NCI-H1092 (cell line): Measurements from ENCODE around the gene KLF14.
A peak's percentile ranks its signal among the peaks of the same experiment; 100 is the strongest.
"Not testable (repeated sequence)": the region's sequence is repeated elsewhere in the genome, so short reads cannot be mapped to it uniquely, and the experiment has no call there.

Experiments used
- DNase-seq: peaks from one replicate; lab custom pipeline; 2025; lab: John Stamatoyannopoulos, UW

The KLF14 gene

DNA sequence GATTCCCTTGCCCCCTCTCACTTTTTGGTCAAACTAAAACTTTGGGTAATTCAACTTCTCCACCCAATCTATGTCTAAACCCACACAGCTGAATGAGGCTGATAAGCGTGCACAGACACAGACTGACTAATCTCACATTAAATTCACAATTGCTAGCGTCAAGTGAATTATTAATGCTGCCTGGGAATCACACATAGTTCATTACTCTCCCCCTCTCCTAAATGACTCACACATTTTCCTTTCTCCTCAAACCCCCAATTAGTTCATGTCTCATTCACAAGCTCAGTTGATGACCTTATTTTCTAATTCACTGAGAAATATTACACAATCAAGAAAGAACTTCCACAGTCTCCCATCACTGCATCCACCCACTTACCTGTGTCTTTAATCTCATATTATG is 14.5 kb downstream of the KLF14 start:
- no peak for DNase-seq

DNA sequence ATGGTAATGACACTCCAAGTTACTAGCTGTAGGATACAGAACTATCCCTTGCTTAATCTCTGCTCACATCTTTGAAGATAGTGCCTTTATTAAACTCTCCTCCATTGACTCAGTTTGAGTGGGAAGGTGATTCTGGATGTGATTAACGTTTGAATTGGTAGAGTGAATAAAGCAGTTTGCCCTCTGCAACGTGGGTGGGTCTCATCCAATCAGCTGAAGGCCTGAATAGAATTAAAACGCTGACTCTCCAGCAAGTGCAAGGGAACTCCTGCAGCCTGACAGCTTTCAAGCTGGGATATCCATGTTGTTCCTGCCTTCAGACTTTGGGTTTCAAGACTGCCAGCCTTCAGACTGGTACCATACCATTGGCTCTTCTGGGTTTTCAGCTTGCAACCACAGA is 21.6 kb downstream of the KLF14 start:
- no peak for DNase-seq

DNA sequence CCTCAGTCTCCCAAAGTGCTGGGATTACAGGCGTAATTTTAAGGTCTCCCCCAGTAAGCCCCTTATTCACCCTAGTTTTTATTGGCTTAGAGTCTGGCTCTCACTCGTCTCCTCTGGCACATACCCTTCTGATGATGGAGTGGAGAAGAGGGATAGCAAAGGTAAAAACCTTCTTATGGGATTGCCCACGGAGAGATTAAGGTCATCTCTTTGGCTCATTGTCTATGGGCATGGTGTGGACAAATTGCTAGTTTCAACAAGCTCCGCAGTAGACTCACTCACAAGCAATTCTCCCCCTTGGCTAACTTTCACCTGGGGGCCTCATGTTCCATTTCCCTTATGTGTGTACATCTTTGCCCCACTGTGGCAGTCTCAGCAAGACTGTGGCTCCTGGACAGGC is 25.2 kb downstream of the KLF14 start:
- no peak for DNase-seq

DNA sequence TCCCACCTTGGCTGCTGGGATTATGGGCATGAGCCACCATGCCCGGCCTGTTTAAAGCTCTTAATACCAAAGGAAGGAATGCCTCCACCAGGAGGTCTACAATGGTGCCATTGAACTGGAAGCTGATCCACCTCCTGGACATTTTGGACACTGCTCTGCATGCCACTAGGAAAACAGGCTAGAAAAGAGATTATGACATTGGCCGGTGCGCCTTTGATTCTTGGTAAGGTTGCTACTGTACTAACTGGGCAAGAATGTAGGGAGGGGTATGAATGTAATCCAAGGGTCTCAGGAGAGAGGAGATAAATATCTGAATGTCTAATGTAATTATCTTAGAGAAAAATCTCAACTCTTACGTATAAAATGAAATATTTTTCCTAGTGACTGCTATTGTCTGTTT is 26.0 kb downstream of the KLF14 start:
- DNase-seq = no peak

DNA sequence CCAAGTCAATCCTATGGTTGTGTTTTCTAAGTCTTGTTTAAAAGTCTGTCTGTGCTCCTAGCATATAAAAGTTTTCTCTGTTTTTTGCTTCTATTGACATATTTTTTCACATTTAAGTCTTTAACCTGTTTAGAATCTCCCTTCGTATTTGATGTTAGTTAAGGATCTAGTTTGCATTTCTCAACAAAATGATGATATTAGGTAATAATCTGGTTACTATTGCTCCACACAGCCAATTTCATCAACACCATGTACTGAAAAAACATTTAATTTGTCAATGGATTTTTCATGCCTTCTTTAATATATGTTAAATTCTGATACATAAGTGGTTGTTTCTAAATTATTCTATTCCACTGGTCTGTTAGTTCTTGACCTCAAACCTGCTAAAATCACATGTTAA is 30.2 kb downstream of the KLF14 start:
- no peak for DNase-seq

DNA sequence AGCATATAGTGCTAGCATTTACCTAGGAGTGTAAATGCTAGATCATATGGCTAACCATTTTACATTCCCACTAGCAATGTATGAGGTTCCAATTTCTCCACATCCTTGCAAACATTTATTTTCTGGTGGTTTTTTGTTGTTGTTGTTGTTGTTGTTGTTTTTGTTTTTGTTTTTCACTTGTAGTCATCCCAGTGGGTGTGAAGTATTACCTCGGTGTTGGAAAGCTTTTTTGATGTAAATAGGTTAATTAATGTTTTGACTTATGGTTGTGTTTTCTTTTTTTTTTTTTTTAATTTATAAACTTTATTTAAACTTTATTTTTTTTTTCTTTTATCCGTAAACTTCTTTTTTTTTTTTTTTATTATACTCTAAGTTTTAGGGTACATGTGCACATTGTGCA is 32.4 kb downstream of the KLF14 start:
- no peak for DNase-seq

DNA sequence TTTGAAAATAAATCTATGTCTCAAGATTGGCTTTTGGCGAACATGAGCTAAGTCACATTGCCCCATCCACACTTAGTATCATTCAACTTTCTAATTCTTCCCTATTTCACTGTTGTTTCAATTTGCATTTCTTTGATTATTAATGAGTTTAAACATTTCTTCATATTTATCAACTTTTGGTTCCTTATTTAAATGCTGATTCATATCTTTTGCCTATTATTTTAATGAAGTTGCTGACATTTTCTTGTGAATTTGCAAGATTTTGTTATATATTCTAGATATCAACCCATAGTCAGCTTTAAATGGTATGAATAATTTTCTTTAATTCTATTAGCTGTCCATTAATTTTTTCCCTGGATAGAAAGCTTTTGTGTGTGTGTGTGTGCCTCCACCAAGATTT is 33.2 kb downstream of the KLF14 start:
- no peak for DNase-seq

DNA sequence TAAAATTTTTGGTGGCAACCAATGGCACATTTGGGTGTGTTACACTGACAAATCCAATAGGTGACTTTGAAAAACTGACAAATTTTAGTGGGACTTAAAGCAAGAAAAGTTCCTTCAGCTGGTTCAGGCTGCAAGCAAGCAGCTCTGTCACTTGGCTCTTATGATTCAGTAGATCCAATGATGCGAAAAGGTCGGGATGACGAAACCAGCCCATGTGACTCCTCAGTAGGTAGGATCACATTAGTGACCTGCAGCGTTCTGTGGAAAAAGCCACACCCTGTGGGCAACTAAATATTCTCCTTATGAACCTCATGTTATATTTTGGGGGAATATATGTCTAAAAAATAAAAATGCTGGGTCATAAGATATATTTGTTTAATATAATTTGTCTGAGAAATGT is 34.3 kb downstream of the KLF14 start:
- no peak for DNase-seq

DNA sequence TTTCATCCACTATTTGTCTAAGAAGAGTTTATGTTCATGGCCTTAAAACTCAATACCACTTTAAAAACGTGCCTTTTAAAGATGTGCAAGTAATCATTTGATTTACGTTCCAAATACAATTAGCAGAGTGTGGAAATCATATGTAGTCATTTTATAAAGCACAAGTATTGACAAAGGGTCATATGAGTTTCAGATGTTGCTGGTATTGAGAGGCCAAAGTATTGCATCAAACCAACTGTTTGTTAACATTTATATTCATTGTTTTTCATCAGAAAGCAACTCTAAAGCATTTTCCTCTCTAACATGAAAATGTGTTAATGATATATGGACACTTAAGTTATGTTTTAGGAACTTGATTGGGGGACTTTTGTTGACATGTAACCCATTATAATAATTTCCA is 36.2 kb downstream of the KLF14 start:
- no peak for DNase-seq

DNA sequence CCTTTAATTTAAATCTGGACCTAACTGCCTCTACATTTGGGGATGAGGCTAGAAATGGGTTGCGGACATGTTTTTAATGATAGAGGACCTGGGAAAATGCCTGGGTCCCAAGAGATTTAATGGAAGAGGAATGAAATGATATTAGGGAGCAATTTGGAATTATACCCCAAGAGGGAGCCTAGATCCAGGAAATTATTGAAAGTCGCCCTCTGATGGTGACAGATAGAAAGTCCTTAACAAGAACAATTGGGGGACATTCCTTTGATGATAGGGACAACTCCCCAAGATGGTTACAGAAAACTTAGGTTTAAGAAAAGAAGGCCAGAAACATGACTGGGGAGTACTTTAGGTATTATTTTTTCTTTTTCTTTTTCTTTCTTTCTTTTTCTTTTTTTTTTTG is 38.2 kb downstream of the KLF14 start:
- peak; percentile 31 for DNase-seq

DNA sequence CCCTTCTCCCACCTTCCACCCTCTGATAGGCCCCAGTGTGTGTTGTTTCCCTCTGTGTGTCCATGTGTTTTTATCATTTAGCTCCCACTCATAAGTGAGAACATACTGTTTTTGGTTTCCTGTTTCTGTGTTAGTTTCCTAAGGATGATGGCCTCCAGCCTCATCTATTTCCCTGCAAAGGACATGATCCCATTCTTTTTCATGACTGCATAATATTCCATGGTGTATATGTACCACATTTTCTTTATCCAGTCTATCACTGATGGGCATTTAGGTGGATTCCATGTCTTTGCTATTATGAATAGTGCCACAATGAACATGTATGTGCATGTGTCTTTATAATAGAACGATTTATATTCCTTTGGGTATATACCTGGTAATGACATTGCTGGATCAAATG is 41.6 kb downstream of the KLF14 start:
- not testable (repeated sequence) for DNase-seq

DNA sequence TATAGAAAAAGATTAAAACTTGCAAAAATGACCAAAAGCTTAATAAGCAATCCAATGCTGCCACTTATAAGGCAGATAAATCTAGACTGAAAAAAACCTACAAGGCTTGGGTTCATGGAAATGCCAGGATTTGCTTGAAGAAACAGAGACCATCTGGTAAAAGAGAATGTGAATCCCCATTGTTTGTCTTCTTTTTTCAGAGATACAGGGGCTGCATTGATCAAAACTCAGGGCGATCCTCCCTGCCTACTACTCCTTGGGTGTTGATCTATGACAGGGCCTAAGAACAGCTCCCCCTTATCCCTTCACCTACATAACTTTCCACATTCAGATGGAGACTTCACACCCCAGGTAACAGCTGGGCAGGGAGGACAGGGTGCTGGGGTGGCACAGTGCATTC is 44.3 kb downstream of the KLF14 start:
- no peak for DNase-seq

DNA sequence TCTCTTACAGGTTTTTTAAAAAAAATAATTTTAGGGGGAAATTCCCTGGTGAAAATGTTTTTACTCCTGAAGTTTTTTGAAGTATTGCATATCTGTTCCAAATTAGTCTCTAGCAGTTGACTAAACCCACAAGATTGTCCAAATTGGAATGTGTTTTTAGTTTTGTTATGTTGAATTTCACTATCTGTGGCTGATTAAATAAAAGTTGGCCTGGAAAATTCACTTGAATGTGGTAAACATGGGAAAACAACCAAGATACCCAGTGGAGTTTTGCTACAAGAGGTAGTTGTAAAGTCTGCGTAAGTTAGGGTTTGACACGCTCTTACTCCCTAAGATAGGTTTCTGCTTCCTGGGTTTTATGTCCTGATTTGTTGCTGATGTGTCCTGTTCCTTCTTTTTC is 51.0 kb downstream of the KLF14 start:
- no peak for DNase-seq
